Omental fat pad (tissue), 4 donors: ENCODE measurements around the gene ARHGAP26. TPM values are rescaled to one million over a fixed set of nuclear protein-coding genes. Genes with fewer than 3 reads are reported as not detected.
A peak's percentile ranks its signal among the peaks of the same experiment; 100 is the strongest.

Source experiments
- ATAC-seq: fragments of 150-250 bp; one replicate; pipeline ENCODE4 v1.9.1; 2016; ENCODE audit warnings: mild to moderate bottlenecking, moderate library complexity; ENCODE audit not compliant: low FRiP score
- DNase-seq: peaks from one replicate; pipeline ENCODE4 v3.0.0-alpha.2; 2019; ENCODE audit warnings: low spot score
- CTCF ChIP-seq, 3 donors: fragments of 450-650 bp; IDR thresholded peaks; one replicate each; pipeline ENCODE4 v1.5.1; 2016 to 2017; ENCODE audit warnings: antibody characterized with exemption in 3 of 3, mild to moderate bottlenecking in 3 of 3, moderate library complexity in 2 of 3
- total RNA-seq, 4 donors: library from RNA; depleted of rRNA; stranded (reverse); fragments of >200 nt; gene quantifications; one replicate each; pipeline ENCODE4 v1.1.0, GENCODE V29; 2016

ARHGAP26 gene
- total RNA-seq, 4 donors from 2014 or later = 40.4 to 134 (median 63.6) TPM

- ATAC-seq (no peak), DNase-seq (no peak)
- TF ChIP-seq CTCF (IDR thresholded peaks at IDR 0.05) = no peak
Measured at GRCh38 chr5:142794537-142794936, 24.4 kb downstream of the ARHGAP26 start.

- DNase-seq (no peak), ATAC-seq (no peak)
- TF ChIP-seq CTCF (IDR thresholded peaks at IDR 0.05) = no peak
Measured at GRCh38 chr5:142795251-142795650, 25.1 kb downstream of the ARHGAP26 start.

GRCh38 chr5:142796492-142797109, 26.4 kb downstream of the ARHGAP26 start:
- DNase-seq (no peak), ATAC-seq (no peak)
- no peak for TF ChIP-seq CTCF (IDR thresholded peaks at IDR 0.05)

GRCh38 chr5:142797420-142797819, 27.2 kb downstream of the ARHGAP26 start:
- no peak for ATAC-seq
- no peak for DNase-seq
- no peak for TF ChIP-seq CTCF (IDR thresholded peaks at IDR 0.05)

- DNase-seq (no peak), ATAC-seq (peak; percentile 45)
- TF ChIP-seq CTCF (IDR thresholded peaks at IDR 0.05) = no peak
Measured at GRCh38 chr5:142798099-142798770, 28.1 kb downstream of the ARHGAP26 start.

- no peak for DNase-seq
- no peak for ATAC-seq
- TF ChIP-seq CTCF (IDR thresholded peaks at IDR 0.05) = no peak
Measured at GRCh38 chr5:142800776-142801494, 30.8 kb downstream of the ARHGAP26 start.
